SW 1271 (cell line): ENCODE measurements around the gene ZNF784.
"Not testable (repeated sequence)": the region's sequence is repeated elsewhere in the genome, so short reads cannot be mapped to it uniquely, and the experiment has no call there.

ENCODE experiments used
- DNase-seq, 2 experiments: peaks; one replicate each; lab custom pipeline; 2025; lab: John Stamatoyannopoulos, UW

Gene ZNF784

GRCh38 chr19:55583897-55584296 lies 40.5 kb downstream of the ZNF784 start:
- DNase-seq, result not testable (repeated sequence)

DNA sequence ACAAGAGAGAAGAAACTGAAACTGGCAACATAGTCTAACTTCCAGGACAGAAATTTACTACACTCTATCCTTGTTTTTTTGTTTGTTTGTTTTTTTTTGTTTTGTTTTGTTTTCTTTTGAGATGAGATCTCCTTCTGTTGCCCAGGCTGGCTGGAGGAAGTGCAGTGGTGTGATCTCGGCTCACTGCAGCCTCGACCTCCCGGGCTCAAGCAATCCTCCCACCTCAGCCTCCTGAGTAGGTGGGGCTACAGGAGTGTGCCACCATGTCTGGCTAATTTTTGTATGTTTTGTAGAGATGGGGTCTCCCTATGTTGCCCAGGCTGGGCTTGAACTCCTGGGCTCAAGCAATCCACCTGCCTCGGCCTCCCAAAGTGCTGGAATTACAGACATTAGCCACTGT lies 42.1 kb downstream of the ZNF784 start:
- DNase-seq, result not testable (repeated sequence)

DNA sequence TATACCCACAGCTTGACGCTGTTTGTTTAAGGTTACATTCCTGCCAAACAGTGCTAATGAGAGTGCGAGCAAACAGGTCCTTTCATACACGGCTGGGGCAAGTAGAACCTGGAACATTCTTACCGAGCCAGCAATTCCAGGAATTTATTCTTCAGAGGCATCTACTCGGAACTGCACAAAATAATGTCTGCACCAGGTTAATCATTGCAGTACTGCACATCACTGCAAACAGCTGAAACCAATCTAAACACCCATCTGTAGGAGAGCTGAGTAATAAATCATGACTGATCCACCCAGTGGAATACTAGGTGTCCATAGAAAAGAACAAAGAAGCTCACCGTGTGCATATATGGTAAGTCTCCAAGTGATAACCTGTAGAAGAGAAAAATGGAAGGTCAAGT lies 42.5 kb downstream of the ZNF784 start:
- DNase-seq, result no peak

DNA sequence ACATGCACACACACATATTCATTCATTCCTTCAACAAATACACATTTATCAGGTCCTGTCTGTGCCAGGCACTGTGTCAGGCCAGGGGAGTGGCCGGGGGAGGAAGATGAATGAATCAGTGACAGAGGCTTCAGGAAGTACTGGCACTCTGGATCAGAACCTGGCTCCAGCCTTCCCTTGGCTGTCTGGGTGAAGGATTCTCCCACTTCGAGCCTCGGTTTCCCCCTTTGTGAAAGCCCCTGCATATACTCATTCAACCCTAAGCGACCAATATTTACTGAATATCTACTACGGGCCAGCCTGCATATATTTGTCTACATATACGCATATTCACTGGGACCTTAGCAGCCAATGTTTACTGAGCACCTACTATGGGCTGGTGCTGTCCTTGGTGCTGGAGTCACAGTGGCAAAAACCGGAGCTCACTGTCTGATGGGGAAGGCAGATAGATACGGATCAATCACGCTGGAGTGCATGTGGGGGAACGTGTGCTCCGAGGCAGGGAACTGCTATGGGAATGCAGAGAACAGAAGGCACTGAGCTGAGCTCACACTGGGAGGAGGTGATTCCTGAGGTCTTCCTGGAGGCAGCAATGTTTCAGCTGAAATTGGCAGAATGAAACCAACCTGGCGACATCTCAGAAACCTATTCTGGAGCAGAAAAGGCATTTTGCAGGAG lies 43.1 kb downstream of the ZNF784 start:
- no peak for DNase-seq

- DNase-seq, result peak; percentile 54 to 73
Observed at GRCh38 chr19:55580628-55581144, 43.7 kb downstream of the ZNF784 start, which contains the start of gene ZNF579. Gene ZNF579 (minus strand): TSS chr19:55580848. CDS start chr19:55579639, 1,209 bp downstream.

DNA sequence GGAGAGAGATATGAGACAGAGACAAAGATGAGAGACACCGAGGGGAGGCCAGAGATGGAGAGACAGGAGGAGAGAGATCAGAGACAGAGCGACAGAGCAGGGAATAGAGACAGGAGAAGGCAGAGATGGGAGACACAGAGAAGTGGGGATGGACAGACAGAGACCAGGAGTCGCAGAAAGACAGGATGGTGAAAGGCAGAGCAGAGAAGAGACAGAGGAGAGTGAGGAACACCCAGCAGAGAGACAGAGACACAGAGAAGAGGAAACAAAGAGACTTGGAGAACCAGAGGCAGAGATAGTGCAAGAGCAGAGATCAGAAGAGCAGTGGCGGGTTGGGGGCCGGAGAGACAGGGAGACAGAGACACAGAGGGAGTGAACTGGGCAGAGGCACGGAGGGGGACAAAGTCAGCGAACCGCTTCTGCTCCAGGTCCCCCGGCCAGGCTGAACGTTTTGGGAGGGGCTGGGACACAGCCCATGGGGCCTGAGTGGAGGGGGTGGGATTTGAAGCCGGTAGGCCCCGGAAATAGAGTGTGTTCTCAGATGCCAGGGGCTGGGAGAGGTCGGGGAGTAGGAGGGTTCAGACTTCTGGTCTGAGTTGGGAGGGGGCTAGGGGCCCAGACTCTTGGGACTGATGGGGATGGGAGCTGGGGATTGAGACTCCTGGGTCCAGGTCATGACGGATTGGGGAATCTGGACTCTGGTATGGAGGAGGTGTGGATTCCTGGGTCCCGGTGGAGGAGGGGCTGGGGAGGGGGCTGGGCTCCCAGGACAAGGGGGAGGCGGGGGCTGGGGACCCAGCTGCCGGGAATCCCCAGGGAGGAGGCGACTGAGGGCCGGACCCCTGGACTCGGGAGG lies 44.4 kb downstream of the ZNF784 start:
- no peak for DNase-seq

DNA sequence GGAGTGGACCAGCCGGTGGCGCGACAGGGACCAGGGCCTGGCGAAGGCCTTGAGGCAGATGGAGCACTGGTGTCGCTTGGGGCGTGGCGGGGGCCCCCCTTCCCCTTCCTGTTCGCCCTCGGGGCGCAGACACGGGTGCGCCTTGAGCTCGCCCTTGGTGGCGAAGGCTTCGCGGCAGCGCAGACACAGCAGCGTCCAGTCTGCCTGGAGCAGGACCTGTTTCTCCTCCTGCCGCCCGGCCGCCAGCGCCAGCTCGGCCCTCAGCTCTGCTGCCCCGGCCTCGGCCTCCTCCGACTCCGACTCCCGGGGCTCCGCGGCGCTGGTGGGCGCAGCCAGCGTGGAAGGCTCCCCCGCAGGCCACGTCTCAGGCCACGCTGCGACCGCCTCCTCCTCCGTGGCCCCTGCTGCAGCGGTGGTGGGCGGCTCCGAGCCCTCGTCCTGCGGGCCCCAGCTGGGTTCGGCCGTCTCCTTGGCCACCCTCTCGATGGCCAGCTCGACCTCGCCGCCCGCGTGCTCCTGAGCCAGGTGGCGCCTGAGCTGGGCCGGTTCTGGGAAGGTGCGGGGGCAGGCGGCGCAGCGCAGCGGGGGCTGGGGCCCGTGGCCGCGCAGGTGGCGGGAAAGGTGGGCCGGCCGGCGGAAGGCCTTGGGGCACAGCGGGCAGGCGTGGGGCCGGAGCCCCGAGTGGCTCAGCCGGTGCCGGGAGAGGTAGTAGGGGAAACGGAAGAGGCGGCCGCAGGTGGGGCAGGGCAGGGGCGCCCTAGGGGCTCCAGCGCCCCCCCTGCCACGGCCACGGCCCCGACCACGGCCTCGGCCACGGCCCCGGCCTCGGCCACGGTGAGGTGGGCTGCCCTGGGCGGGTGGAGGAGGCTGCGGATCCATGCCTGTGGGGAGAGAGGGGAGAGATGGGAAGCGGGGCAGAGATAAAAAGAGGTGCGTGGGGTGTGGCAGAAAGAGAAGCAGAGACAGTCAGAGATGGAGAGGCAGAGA lies 45.3 kb downstream of the ZNF784 start:
- no peak for DNase-seq

DNA sequence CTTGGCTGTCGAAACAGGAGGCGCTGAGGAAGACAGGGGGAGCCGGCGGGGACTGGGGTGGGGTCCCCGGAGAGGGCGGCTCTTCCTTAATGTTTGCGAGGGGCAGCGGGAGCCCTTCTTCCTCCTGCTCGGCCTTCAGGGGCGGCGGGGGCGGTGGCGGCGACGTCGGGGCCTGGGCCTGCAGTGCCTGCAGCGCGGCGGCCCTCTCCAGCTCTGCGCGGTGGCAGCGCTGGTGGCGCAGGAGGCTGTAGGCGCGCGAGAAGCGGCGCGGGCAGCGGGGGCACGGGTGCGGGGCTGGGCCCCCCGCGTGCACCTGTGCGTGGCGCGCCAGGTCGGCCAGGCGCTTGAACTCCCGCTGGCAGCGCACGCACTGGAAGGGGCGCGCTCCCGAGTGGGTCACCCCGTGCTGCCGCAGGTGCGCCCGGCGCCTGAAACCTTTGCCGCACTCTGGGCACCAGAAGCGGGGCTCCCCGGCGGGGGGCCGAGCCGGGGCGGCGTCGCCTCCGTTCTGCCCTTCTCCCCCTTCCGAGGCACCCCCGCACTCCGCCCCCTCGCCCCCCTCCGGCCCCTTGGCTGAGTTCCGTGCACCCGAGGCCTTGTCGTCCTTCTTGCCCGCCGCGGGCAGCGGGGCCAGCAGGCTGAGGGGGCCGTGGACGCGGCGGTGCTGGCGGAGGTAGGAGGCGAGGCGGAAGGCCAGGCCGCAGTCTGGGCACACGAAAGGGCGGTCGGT lies 46.2 kb downstream of the ZNF784 start:
- DNase-seq, result no peak

DNA sequence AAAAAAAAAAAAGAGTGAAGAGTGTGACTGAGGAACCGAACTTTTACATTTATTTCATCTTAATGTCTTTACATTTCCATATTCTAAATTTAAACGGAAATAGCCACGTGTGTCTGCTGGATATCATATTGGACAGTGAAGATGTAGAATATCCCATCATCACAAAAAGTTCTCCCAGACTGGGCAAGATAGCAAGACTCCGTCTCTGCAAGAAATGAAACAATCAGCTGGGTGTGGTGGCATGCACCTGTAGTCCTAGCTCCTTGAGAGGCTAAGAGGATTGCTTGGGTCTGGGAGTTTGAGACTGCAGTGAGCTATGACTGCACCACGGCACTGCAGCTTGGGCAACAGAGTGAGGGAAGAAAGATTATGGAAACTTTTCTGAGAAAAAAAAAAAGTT lies 47.6 kb downstream of the ZNF784 start:
- no peak for DNase-seq

DNA sequence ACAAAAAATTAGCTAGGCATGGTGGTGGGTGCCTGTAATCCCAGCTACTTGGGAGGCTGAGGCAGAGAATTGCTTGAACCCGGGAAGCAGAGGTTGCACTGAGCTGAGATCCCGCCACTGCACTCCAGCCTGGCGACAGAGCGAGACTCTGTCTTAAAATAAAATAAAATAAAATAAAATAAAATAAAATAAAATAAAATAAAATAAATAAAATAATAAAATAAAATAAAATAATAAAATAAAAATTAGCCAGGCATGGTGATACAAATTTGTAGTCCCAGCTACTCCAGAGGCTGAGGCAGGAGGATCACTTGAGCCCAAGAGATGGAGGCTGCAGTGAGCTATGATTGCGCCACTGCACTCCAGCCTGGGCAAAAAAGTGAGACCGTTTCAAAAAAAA lies 50.4 kb downstream of the ZNF784 start:
- not testable (repeated sequence) for DNase-seq
